NOMO-1 treated with DMSO at 0.1 percent for 48 hours (cell line): Measurements from ENCODE around the gene CCDC85C.

Experiments used
- DNase-seq: peaks from one replicate; lab custom pipeline; 2025; ENCODE audit not compliant: unreplicated experiment; lab: John Stamatoyannopoulos, UW

CCDC85C gene

GRCh38 chr14:99609245-99610170 is 5.5 kb upstream of the CCDC85C start:
- DNase-seq: no peak

DNA sequence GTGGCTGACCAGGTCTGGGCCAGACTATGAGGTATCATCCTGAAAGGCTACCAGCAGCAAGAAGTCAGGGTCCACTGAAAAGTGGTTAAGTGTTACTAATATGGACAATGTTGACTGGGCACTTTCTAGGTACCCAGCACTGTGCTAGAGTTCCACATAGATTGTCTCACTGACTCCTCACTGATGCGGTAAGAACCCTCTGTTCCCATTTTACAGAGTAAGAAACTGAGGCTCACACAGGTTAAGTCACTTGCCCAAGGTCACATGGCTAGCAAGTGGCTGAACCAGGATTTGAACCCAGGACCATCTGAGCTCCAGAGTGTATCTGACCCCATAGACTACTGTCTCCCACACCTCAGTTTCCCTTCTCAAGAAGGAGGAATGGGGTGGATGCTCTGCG is 4.6 kb upstream of the CCDC85C start:
- DNase-seq: no peak

- no peak for DNase-seq
Observed at GRCh38 chr14:99606359-99606758, 2.4 kb upstream of the CCDC85C start.

- DNase-seq: peak; percentile 57
Observed at GRCh38 chr14:99605299-99605961, 1.4 kb upstream of the CCDC85C start.

DNA sequence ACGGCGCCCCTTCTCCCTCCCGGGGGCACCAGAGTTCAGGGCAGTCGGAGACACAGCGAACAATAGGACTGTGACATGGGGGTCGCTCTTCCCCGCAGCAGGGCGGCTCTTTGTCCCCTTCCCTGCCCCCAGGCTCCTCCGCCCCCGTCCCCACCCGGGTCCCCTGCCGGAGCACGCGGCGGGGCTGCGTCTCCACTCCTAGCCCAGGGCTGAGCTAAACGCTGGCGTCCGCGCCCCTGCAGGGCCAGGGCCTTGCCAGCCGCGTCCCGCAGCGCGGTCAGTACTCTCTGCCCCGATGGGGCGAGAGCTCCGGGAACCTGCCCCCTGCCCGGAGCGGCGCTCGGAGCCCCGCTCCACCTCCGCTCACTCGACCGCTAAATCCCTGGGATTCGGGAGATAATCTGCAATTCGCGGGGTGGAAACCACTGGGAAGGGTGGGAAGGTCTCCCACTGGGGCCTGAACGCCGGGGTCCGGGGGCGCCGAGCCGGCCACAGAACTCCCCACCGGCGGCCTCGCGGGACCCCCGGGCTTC is 825 bp upstream of the CCDC85C start:
- no peak for DNase-seq

- DNase-seq: peak; percentile 95
Observed at GRCh38 chr14:99604278-99604765, 315 bp upstream of the CCDC85C start.

- DNase-seq: no peak
Observed at GRCh38 chr14:99602788-99603415, 1.1 kb downstream of the CCDC85C start.

- no peak for DNase-seq
Observed at GRCh38 chr14:99602054-99602787, 1.8 kb downstream of the CCDC85C start.

DNA sequence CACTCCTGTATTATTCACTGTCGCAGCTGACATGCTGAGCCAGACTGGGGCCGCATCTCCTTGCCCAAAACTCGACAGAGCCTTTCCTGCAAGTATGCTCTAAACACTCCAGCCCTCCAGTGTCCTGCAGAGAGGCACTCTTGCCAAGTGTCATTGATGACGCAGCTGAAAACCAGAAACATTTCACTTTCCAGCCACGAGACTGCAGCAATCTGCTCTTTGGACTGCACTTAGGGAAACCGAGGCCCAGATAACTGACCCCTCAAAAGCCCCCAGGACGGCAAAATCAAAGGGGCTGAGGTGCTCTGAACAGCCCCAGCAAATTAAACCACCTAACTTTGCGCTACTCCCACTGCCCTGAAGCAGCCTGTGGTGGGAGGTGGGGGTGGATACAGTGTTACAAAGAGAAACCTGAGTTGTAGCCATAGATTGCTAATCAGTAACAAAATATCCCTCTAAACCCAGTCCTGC is 2.6 kb downstream of the CCDC85C start:
- DNase-seq: no peak

DNA sequence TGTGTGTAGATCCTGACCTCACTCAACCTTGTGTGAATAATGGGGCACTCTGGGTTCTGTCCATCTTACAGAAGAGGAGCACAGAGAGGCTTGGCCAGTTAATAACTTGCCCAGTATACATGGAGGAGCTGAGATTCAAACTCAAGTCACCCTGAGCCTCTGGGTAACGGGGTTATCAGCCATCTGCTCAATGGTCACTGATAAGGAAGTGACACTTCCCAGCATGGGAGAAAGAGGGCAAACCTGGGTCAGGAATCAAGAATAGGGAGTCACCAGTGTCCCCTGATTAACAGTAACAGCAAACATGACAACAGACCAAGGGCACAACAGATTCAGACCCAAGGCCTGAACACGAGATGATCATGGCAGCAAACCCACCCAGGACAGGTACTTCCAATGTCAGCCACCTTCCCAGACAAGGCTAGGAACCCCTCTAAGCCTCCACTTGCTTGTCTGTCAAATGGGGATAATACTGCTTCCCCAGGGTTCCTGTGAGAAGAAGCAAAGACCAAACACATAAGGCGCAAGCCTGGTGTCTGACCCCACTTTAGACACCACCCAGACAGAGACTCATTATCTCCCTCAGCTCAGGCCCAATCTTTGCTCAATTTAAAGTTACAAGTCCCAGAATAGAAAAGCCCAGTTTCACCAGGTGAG is 3.6 kb downstream of the CCDC85C start:
- no peak for DNase-seq

GRCh38 chr14:99599393-99599792 is 4.6 kb downstream of the CCDC85C start:
- no peak for DNase-seq

GRCh38 chr14:99598774-99599173 is 5.2 kb downstream of the CCDC85C start:
- no peak for DNase-seq

DNA sequence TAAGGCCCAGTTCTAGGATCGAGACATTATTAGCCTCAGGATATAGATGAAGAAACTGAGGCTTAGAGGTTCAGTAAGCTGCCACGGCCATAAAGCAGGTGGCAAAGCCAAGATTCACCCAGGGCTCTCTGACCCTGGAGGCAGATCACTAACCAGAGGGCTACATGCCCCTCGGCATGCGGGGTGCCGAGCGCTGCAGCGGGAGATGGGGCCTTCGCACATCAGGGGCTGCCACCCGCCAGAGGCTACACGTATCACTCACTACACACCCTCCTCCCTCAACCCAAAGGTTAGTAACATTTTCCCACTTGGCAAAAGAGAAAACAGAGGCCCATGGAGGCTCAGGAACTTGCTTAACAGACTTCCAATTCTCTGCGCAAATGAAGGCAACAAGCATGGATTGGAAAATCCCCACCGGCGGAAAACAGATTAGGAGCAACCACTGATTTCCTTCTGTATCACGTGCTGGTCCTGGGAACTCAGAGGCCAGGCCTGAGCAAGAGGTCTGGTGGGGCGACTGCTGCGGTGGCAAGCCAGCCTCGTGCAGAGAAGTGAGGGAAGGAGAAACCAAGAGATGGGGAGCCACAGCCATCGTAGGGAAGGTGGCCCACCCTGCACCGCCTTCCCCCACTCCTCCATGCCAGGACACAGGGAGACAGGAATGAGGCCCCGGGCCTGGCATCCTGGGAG is 6.0 kb downstream of the CCDC85C start:
- no peak for DNase-seq

- no peak for DNase-seq
Observed at GRCh38 chr14:99596772-99597171, 7.2 kb downstream of the CCDC85C start.

DNA sequence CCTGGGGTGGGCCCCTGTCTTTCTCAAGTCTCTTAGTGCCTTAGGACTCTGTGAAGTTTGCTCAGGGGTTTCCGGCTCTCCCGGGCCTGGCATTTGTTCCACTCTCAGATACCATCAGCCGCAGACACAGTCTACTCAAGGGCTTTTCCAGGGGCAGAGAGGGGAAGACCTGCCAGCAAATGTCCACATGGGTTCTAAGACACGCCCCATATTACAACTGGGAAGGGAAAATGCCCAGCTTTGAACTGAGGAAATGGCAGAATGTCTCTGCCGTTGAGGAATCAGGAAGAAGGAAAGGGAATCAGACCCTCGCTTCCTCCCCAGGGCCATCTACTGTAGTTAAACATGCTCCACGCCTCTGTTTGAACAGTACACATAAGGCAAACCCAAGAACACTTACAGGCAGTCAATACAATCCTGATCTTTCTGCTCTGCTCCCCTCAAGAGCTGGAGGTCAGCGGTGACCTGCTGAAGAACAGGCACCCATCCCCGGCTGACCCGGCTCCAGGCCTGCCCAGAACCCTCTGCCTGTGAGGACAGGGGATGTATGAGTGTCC is 7.9 kb downstream of the CCDC85C start:
- DNase-seq: no peak

GRCh38 chr14:99595524-99595923 is 8.5 kb downstream of the CCDC85C start:
- no peak for DNase-seq

GRCh38 chr14:99595034-99595433 is 9.0 kb downstream of the CCDC85C start:
- no peak for DNase-seq

- DNase-seq: no peak
Observed at GRCh38 chr14:99593971-99594841, 9.8 kb downstream of the CCDC85C start.
